Ectodermal cell (in vitro differentiated cells): ENCODE data around the gene LGALS3BP.

Source experiments
- H3K27ac ChIP-seq: 2 replicates; pipeline ENCODE4 v1.7.0; 2013; ENCODE audit warnings: mild to moderate bottlenecking, low read depth, low read length; ENCODE audit not compliant: insufficient read depth, poor library complexity, severe bottlenecking
- H3K27me3 ChIP-seq: 2 replicates; pipeline ENCODE4 v1.7.0; 2013; ENCODE audit warnings: mild to moderate bottlenecking, low read length; ENCODE audit not compliant: insufficient read depth, control insufficient read depth, poor library complexity, severe bottlenecking
- H3K36me3 ChIP-seq: one replicate; pipeline ENCODE4 v1.7.0; 2013; ENCODE audit warnings: low read length; ENCODE audit not compliant: control insufficient read depth, insufficient read depth
- H3K4me1 ChIP-seq: one replicate; pipeline ENCODE4 v1.7.0; 2013; ENCODE audit warnings: low read length; ENCODE audit not compliant: control insufficient read depth, insufficient read depth
- H3K4me3 ChIP-seq: 2 replicates; pipeline ENCODE4 v1.7.0; 2013; ENCODE audit warnings: low read depth, low read length, control low read depth; ENCODE audit not compliant: insufficient read depth
- H3K9me3 ChIP-seq: 2 replicates; pipeline ENCODE4 v1.7.0; 2013; ENCODE audit warnings: mild to moderate bottlenecking, low read length, moderate library complexity; ENCODE audit not compliant: control insufficient read depth
- WGBS, 2 experiments: methylation state at CpG; one replicate each; pipeline ENCODE4 v1.1.7; 2013; ENCODE audit warnings: missing lambda C conversion rate in 2 of 2; 5-methylcytosine and 5-hydroxymethylcytosine counted together

The LGALS3BP gene

DNA sequence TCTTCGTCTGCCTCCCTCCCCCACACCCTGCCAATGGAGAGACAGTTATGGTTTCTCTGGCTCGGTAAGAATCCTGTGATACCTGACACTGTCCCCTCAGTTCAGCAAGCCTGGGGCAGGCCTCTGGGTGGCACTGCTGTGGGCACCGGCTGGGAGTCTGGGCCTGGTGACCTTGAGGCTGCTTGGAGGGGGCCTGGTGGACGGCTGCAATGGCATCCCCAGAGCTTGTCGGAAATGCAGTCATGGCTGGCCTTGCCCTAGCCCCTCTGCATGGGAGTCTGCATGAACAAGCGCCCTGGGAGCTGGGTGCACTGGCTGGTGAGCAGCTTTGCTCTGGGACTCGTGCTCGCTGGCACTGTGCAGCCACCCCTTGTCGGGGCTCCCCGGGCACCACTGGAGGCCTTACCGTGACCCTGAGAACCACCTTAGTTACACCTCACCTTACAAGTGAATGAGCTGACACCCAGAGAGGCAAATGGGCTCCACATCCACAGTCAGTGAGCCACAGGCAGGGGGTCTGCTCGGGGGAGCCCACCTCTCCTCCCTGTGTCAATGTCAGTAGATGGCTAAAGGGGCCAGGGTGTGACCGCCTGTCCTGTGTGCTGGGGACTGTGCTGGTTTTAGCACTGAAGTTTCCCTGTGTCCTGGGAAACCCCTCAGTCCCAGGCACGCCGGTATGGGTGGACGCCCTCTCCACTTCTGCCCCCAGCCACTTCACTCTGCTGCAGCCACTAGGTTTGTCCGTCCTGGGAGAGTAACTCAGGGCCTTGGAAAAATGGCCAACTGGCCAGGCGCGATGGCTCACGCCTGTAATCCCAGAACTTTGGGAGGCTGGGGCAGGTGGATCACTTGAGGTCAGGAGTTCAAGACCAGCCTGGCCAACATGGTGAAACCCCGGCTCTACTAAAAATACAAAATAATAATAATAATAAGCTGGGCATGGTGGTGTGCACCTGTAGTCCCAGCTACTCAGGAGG, 1.4 kb downstream of the LGALS3BP start:
- no peaks in the 10 kb centered on the region for H3K9me3 ChIP-seq
- H3K27me3 ChIP-seq, result no peaks in the 10 kb centered on the region
- peaks cover 19% of the 10 kb centered on the region for H3K4me1 ChIP-seq
- H3K36me3 ChIP-seq, result no peaks in the 10 kb centered on the region
- no peak overlapping the region for H3K4me3 ChIP-seq
- H3K27ac ChIP-seq, result no peak overlapping the region
- WGBS, 2 experiments, result 86 to 88% methylated on average over 20 of the region's 21 CpGs

DNA sequence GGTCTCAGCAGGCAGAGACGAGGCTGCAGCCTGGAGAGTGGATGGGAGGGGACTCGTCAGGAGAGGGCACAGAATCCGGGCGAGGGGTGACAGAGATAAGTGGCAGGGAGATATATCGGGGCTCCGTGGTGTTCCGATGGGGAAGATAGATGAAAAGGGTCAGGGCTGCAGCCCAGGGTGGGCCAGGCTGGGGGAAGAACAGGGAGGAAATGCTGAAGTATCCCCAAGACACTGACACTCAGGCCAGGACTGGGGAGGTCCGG, 2.1 kb downstream of the LGALS3BP start:
- Histone ChIP-seq H3K4me3 (no peak overlapping the region), H3K4me1 (peaks cover 21% of the 10 kb centered on the region), H3K36me3 (no peaks in the 10 kb centered on the region), H3K9me3 (no peaks in the 10 kb centered on the region), H3K27me3 (no peaks in the 10 kb centered on the region), H3K27ac (no peak overlapping the region)
- WGBS, 2 experiments, result 92 to 94% methylated on average over 8 of the region's 8 CpGs

DNA sequence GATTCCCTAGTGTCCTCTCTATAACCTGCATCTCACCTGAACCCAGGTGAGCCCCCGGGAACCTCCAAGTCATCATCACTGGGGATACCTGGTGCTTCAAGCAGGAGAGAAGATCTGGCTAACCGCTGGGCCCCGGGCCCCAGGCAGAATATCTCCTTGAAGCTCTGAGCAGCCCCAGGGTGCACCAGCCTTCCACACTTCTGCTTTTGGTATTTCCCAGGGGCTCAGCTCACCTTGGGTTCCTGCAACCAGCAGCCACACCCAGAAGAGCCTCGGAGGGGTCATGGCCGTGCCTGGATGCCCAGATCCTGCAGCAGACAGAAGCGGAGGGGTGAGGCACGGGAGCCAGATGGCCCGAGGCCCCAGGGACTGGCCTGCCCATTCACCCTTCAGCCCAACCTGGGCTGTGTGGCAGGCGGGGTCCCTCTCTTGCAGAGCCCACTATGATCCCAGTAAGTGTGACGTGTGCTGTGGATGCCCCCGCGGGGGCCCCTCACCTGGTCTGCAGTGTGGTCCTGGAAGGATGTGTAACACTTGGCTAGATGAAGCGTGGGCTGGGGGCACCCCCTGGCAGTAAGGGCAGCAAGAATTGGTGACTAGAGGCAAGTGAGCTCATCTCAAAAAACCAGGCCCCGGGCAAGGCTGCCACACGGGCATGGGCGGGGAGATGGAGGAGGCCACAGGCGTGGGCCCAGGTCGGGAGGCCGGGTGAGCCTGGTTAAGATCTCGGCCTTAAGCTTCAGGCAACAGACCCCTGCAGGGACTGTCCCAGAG, 2.6 kb downstream of the LGALS3BP start:
- Histone ChIP-seq H3K4me3 (no peak overlapping the region), H3K27me3 (no peaks in the 10 kb centered on the region), H3K27ac (no peak overlapping the region), H3K4me1 (peaks cover 21% of the 10 kb centered on the region), H3K36me3 (no peaks in the 10 kb centered on the region), H3K9me3 (no peaks in the 10 kb centered on the region)
- 92 to 94% methylated on average over 20 of the region's 20 CpGs for WGBS, 2 experiments

DNA sequence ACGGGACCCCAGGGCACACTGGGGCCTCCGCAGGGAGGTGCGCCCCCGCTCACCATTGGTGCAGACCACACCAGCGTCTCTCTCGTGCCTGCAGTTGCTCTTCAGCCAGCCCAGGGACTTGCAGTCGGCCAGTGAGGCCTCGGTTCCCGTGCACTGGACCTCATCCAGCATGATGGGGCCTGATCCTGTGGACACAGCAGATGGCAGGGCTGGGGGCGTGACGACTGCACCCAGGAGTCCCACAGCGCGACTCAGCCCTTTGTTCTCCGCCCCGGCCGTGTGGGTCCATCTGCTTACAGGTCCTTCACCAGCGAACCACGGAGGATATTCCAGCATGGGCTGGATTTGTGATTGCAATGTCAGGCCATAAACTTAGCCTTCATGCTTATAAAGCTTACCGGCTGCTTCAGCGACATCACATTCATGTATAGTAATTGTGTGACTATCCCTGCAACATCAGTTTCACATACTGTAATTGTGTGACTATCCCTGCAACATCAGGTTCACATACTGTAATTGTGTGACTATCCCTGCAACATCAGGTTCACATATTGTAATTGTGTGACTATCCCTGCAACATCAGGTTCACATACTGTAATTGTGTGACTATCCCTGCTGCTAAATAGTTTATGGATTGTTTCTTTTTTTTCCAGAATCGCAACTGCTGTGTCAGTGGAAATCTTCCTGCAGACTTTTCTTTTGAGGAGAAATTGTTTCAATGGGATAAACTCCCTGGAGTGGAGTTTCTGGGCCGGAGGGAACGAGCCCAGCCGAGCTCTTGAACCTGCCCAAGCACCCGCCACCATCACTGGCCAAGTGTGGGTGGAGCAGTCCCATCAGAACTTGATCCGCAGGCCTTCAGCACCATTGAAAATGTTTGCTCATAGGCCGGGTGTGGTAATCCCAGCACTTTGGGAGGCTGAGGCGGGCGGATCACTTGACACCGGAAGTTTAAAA, 4.8 kb downstream of the LGALS3BP start:
- no peaks in the 10 kb centered on the region for H3K27me3 ChIP-seq
- H3K9me3 ChIP-seq, result no peaks in the 10 kb centered on the region
- H3K4me1 ChIP-seq, result peaks cover 14% of the 10 kb centered on the region
- WGBS, 2 experiments, result 78 to 82% methylated on average over 30 of the region's 30 CpGs
- H3K27ac ChIP-seq, result no peak overlapping the region
- no peak overlapping the region for H3K4me3 ChIP-seq
- no peaks in the 10 kb centered on the region for H3K36me3 ChIP-seq

DNA sequence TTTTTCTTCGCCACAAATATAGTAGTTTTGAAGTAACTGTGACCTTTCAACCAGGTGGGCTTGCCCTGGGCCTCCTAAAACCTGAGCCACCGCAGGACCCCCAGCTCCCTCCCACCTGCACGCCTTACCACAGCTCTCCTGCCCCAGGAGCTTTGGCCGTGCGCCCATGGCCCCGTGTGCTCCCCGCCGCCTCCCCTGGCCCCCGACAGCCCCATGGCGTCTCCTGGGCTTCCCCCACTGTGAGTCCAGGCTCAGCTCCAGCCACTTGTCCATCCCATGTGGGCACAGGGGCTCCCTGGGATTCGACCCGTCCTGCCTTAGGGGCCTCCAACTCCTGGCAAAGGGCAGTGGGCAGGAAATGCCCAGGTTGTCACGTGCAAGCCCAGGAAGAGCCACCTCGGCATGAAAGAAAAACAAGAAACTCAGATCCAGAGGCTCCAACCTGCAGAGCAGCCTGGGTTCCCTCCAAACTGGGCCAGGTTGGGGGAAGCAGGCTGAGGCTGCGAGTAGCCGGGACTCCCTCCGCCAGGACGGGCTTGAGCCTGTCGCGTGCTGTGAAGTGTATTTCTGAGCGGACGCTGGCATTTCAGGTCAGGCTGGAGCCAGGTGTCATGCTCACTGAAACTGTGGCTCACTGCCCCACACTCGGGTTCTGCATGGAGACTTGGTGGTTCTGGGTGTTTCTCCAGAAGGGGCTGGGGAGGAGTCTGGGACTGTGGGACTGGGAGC, 5.8 kb downstream of the LGALS3BP start:
- H3K27ac ChIP-seq, result no peak overlapping the region
- no peaks in the 10 kb centered on the region for H3K36me3 ChIP-seq
- H3K4me3 ChIP-seq, result no peak overlapping the region
- H3K9me3 ChIP-seq, result no peaks in the 10 kb centered on the region
- H3K4me1 ChIP-seq, result peaks cover 12% of the 10 kb centered on the region
- no peaks in the 10 kb centered on the region for H3K27me3 ChIP-seq
- 92% methylated on average over 23 of the region's 23 CpGs for WGBS, 2 experiments

DNA sequence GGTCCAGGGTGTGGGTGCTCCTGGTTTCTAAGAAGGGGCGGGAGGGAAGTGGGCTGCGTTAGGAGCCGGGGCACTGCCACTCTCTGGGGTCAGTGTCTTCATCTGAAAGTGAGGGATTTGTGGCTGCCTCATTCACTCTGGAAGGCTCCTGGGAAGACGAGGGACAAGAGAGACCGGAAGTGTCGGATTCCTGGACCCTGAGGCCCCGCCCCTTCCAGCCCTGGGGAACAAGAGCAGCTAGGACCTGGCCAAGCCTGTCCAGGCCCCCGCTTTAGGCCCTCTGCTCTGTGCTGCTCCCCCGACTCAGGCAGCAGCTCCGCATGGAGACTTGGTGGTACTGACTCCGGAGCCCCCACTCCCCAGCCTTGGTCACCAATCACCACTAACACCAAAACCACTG, 6.5 kb downstream of the LGALS3BP start:
- H3K4me3 ChIP-seq, result no peak overlapping the region
- no peak overlapping the region for H3K27ac ChIP-seq
- no peaks in the 10 kb centered on the region for H3K27me3 ChIP-seq
- 68 to 71% methylated on average over 11 of the region's 11 CpGs for WGBS, 2 experiments
- H3K4me1 ChIP-seq, result peaks cover 12% of the 10 kb centered on the region
- H3K36me3 ChIP-seq, result no peaks in the 10 kb centered on the region
- no peaks in the 10 kb centered on the region for H3K9me3 ChIP-seq

DNA sequence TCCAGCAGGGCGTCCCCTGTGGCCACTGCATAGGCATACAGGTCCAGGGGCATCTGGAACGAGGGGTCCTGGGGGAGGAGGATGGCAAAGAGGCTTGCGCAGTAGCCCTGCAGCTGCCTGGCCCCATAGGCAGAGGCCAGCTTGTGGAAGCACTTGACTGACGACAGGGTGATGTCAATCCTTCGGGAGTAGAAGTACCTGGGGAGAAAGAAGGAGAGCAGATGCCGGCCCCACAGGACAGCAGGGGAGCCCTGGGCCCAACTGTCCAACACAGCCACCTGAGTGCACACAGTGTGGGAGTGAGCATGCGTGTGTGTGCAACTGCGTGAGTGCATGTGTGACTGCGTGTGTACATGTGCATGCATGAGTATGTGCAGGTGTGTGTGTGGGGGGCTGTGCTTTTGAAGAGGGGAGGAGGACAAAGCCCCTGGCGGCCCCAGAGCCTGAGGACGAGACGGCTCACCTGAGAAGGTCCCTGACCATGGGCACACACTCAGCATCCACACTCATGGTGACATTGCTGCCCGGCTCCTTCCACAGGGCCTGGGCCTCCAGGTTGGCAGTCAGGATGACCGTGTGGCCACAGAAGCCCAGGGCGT, 7.1 kb downstream of the LGALS3BP start:
- 94% methylated on average over 15 of the region's 15 CpGs for WGBS, 2 experiments
- H3K27me3 ChIP-seq, result no peaks in the 10 kb centered on the region
- H3K9me3 ChIP-seq, result no peaks in the 10 kb centered on the region
- H3K36me3 ChIP-seq, result no peaks in the 10 kb centered on the region
- no peak overlapping the region for H3K4me3 ChIP-seq
- peaks cover 12% of the 10 kb centered on the region for H3K4me1 ChIP-seq
- no peak overlapping the region for H3K27ac ChIP-seq

DNA sequence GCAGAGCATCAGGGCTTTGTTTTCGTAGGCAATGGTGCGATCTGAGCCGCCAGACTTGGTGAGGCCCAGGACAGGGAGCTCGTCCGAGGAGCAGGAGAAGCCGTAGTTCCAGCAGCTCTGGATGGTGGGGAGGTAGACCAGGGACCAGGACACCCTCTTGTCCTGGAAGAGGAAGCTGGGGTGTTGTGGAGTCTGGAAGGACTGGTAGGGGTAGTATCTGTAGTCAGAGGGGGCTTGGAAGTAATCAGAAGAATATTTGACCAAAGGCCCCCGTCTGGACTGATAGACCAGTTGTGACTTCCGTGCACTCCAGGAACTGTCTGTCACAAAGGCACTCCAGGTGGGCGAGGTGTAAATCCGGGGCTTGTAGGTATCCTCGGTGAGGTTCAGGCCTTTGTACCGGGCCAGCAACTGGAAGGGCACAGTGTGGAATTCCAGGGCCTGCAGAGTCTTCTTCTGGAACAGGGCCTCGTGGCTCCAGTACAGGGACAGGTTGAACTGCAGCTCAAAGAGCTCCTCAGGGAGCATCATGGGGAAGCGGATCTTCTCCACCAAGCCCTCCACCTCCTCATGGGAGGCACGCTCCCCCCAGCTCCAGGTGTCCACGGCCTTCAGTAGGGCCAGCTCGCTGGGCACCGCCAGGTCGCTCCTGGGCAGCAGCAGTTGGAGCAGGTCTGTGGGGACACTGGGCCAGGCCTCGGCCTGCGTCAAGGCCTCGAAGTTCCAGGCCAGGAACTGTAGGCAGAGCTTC, 7.8 kb downstream of the LGALS3BP start:
- WGBS, 2 experiments, result 88 to 89% methylated on average over 22 of the region's 22 CpGs
- Histone ChIP-seq H3K9me3 (no peaks in the 10 kb centered on the region), H3K4me3 (no peak overlapping the region), H3K27me3 (no peaks in the 10 kb centered on the region), H3K36me3 (no peaks in the 10 kb centered on the region), H3K4me1 (peaks cover 12% of the 10 kb centered on the region), H3K27ac (no peak overlapping the region)
